HL-60 (cell line): ENCODE results near the gene MPDU1.

Source experiments
- DNase-seq, 2 experiments: peaks; one replicate each; pipeline ENCODE4 v3.0.0-alpha.2; 2010 to 2020; ENCODE audit warnings: low read depth in 1 of 2, low spot score in 1 of 2
- H3K27ac ChIP-seq: fragments of 250-450 bp; sonication (Bioruptor Pico); replicated peaks from 2 replicates; pipeline ENCODE4 v1.5.1; 2020; ENCODE audit warnings: mild to moderate bottlenecking, moderate library complexity
- H3K27me3 ChIP-seq: fragments of 250-450 bp; sonication (Bioruptor Pico); 2 replicates; pipeline ENCODE4 v1.5.1; 2021; ENCODE audit warnings: mild to moderate bottlenecking, moderate library complexity; ENCODE audit not compliant: insufficient read depth, poor library complexity, severe bottlenecking
- H3K4me3 ChIP-seq: replicated peaks from 2 replicates; pipeline ENCODE4 v1.5.1; 2011; ENCODE audit warnings: mild to moderate bottlenecking, control low read depth, low read length; ENCODE audit not compliant: insufficient read depth
- CTCF ChIP-seq: IDR thresholded peaks from one replicate; pipeline ENCODE4 v1.5.1; 2011; ENCODE audit warnings: low read length, control low read depth, inconsistent platforms; ENCODE audit not compliant: insufficient read depth
- GABPA ChIP-seq: IDR thresholded peaks from 2 replicates; pipeline ENCODE4 v1.6.1; 2012; ENCODE audit warnings: low read depth
- POLR2AphosphoS5 ChIP-seq: IDR thresholded peaks from 2 replicates; pipeline ENCODE4 v1.6.1; 2012; ENCODE audit warnings: low read depth
- SPI1 ChIP-seq: IDR thresholded peaks from 2 replicates; pipeline ENCODE4 v1.6.1; 2012; ENCODE audit warnings: low read depth, mild to moderate bottlenecking, borderline replicate concordance
- TF ChIP-seq, protein P1 (sequence below): IDR thresholded peaks from 2 replicates; pipeline ENCODE4 v1.6.1; 2012; ENCODE audit warnings: low read depth; ENCODE audit not compliant: insufficient replicate concordance

MPDU1 gene

DNA sequence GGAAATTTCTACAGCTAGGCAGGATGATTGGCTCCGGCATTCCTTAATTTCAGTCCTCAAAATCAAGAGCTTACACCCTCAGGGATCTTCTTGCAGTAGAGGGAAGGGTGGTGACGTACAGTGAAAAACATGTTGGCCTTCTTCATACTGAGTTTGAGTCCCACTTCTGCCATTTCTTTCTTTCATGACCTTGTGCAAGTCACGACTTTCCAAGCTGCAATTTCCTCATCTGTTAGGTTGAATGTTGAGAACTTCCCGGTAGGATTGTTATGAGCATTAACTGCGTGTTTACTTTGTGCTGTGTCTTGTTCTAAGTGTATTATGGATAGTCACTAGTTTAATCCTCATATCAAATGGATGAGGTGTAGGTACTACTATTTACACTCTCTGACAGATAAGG lies 14.1 kb upstream of the MPDU1 start:
- no peak overlapping the region for H3K4me3 ChIP-seq
- H3K27ac ChIP-seq: no peak overlapping the region
- no peaks in the 10 kb centered on the region for H3K27me3 ChIP-seq
- DNase-seq: no peak
- TF ChIP-seq, protein P1, sequence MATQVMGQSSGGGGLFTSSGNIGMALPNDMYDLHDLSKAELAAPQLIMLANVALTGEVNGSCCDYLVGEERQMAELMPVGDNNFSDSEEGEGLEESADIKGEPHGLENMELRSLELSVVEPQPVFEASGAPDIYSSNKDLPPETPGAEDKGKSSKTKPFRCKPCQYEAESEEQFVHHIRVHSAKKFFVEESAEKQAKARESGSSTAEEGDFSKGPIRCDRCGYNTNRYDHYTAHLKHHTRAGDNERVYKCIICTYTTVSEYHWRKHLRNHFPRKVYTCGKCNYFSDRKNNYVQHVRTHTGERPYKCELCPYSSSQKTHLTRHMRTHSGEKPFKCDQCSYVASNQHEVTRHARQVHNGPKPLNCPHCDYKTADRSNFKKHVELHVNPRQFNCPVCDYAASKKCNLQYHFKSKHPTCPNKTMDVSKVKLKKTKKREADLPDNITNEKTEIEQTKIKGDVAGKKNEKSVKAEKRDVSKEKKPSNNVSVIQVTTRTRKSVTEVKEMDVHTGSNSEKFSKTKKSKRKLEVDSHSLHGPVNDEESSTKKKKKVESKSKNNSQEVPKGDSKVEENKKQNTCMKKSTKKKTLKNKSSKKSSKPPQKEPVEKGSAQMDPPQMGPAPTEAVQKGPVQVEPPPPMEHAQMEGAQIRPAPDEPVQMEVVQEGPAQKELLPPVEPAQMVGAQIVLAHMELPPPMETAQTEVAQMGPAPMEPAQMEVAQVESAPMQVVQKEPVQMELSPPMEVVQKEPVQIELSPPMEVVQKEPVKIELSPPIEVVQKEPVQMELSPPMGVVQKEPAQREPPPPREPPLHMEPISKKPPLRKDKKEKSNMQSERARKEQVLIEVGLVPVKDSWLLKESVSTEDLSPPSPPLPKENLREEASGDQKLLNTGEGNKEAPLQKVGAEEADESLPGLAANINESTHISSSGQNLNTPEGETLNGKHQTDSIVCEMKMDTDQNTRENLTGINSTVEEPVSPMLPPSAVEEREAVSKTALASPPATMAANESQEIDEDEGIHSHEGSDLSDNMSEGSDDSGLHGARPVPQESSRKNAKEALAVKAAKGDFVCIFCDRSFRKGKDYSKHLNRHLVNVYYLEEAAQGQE: no peak
- TF ChIP-seq POLR2AphosphoS5: no peak

GRCh38 chr17:7570351-7570750 lies 13.3 kb upstream of the MPDU1 start:
- DNase-seq: no peak
- Histone ChIP-seq H3K27ac (no peak overlapping the region), H3K27me3 (no peaks in the 10 kb centered on the region), H3K4me3 (no peak overlapping the region)
- TF ChIP-seq, protein P1: no peak
- TF ChIP-seq SPI1 (no peak), POLR2AphosphoS5 (no peak), GABPA (no peak), CTCF (no peak)

- Histone ChIP-seq H3K4me3 (peak overlapping the region; percentile 44), H3K27me3 (no peaks in the 10 kb centered on the region), H3K27ac (peak overlapping the region; percentile 75)
- DNase-seq: no peak
- TF ChIP-seq GABPA (no peak), SPI1 (peak; percentile 73; the same call in 1 of the 2 replicates), CTCF (no peak), POLR2AphosphoS5 (peak; percentile 5; the same call in 1 of the 2 replicates)
- TF ChIP-seq, protein P1: no peak
Measured at GRCh38 chr17:7572338-7572587, 11.4 kb upstream of the MPDU1 start.
